GM19468 (cell line): ENCODE results near the gene SNCG.
"Not testable (repeated sequence)": the region's sequence is repeated elsewhere in the genome, so short reads cannot be mapped to it uniquely, and the experiment has no call there.

Source experiments
- ATAC-seq: cut with Tn5 transposase; IDR thresholded peaks from one replicate; pipeline ENCODE4 v1.9.1; 2021; ENCODE audit warnings: mild to moderate bottlenecking, moderate library complexity, moderate number of reproducible peaks; ENCODE audit not compliant: unreplicated experiment; ENCODE audit errors: extremely low read depth

The SNCG gene

GRCh38 chr10:86944471-86944870 lies 13.9 kb upstream of the SNCG start:
- ATAC-seq, result no peak

GRCh38 chr10:86944907-86945306 lies 13.5 kb upstream of the SNCG start:
- ATAC-seq, result no peak

GRCh38 chr10:86945361-86946212 lies 12.8 kb upstream of the SNCG start:
- no peak for ATAC-seq

GRCh38 chr10:86946213-86947155 lies 11.9 kb upstream of the SNCG start:
- ATAC-seq, result no peak

- ATAC-seq, result not testable (repeated sequence)
Measured at GRCh38 chr10:86947806-86948205, 10.6 kb upstream of the SNCG start.

- ATAC-seq, result no peak
Measured at GRCh38 chr10:86950349-86950748, 8.1 kb upstream of the SNCG start.

GRCh38 chr10:86951184-86951761 lies 7.1 kb upstream of the SNCG start:
- no peak for ATAC-seq

DNA sequence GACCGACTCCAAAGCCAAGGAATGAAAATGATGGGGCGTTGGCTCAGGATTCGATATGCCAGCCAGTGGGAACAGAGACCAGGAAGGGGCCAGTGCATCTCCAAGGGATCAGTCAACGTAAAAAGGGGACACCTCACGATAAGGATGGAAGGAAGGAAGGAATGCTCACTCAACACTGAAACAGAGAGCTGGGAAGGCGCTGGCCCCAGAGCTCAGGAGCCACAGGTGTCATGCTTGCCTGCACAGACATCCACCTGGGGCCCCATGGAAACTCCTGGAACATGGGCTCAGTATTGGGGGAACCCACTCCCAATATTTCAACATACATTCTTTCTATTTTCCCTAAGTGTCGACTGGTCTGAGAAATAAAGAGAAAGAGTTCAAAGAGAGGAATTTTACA lies 6.3 kb upstream of the SNCG start:
- no peak for ATAC-seq

DNA sequence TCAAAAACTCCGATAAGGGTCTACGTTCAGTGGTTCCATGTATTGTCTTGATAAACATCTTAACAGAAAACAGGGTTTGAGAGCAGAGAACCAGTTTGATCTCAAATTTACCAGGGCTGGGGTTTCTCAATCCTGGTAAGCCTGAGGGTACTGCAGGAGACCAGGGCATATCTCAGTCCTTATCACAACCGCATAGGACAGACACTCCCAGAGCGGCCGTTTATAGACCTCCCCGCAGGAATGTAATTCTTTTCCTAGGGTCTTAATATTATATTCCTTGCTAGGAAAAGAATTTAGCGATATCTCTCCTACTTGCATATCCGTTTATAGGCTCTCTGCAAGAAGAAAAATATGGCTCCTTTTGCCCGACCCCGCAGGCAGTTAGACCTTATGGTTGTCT lies 5.7 kb upstream of the SNCG start:
- not testable (repeated sequence) for ATAC-seq

GRCh38 chr10:86953747-86954680 lies 4.4 kb upstream of the SNCG start:
- no peak for ATAC-seq

- ATAC-seq, result no peak
Measured at GRCh38 chr10:86954681-86955500, 3.5 kb upstream of the SNCG start.

- no peak for ATAC-seq
Measured at GRCh38 chr10:86955501-86956194, 2.8 kb upstream of the SNCG start.

- no peak for ATAC-seq
Measured at GRCh38 chr10:86956195-86956847, 2.1 kb upstream of the SNCG start.

GRCh38 chr10:86956848-86957448 lies 1.5 kb upstream of the SNCG start:
- ATAC-seq, result no peak

- no peak for ATAC-seq
Measured at GRCh38 chr10:86957471-86958115, 806 bp upstream of the SNCG start, which contains the start of gene MMRN2. MMRN2 (minus strand) TSS chr10:86957615; CDS start chr10:86957541, 74 bp downstream.

- ATAC-seq, result no peak
Measured at GRCh38 chr10:86958901-86959736, 720 bp downstream of the SNCG start.
